K562 (cell line): ENCODE measurements around the gene ARL14. TPM values are rescaled to one million over a fixed set of nuclear protein-coding genes. Genes with fewer than 3 reads are reported as not detected.

Experiments used
- ATAC-seq: fragments of 200-7000 bp; cut with Tn5 transposase; 3 replicates; pipeline ENCODE4 v1.9.1; 2020; ENCODE audit warnings: moderate library complexity
- BruUV-seq: library from RNA; stranded (reverse); fragments of 400-500 nt; replicated peaks from 2 replicates; lab custom pipeline; 2021; lab: Mats Ljungman, UMichigan
- CTCF ChIA-PET: fragments of 300-600 bp; formaldehyde crosslinking; extraction: SDS; loops from one replicate; lab custom pipeline; 2021; ENCODE audit warnings: low intra/inter-chr PET ratio; lab: Yijun Ruan, JAX
- POLR2A ChIA-PET: fragments of 300-600, 350-650 bp; sonication (Branson Sonifier 250); formaldehyde crosslinking; extraction: SDS; loops from one replicate; lab custom pipeline; 2021; ENCODE audit warnings: antibody characterized with exemption, inconsistent platforms; lab: Yijun Ruan, JAX
- DNase-seq, 4 experiments: peaks; one replicate each; pipeline versions ENCODE4 v3.0.0 to v3.0.0-alpha.2; 2011 to 2018; ENCODE audit warnings: low spot score in 3 of 4, mixed read lengths in 3 of 4; ENCODE audit errors: extremely low read depth in 1 of 4
- FAIRE-seq: peaks from 2 replicates; lab custom pipeline; 2011; peaks lifted over from hg19 to GRCh38; lab: Jason Lieb, UNC
- H2AFZ ChIP-seq: 2 replicates; pipeline ENCODE4 v1.6.0; 2011; ENCODE audit warnings: low read depth, low read length, control low read depth, inconsistent platforms
- H3K27ac ChIP-seq: fragments of 200-600 bp; 3 replicates; pipeline ENCODE4 v1.8.0; 2011; ENCODE audit warnings: low read depth, mild to moderate bottlenecking, control low read depth, inconsistent platforms, low read length, moderate library complexity, mixed read lengths; ENCODE audit errors: extremely low read depth
- H3K27me3 ChIP-seq, 2 experiments: fragments of 300-600 bp in 1 of 2; 2 replicates in 1 of 2; 3 replicates in 1 of 2; pipeline versions ENCODE4 v1.6.0 to v1.8.0; 2011; ENCODE audit warnings: inconsistent platforms in 2 of 2, low read length in 2 of 2, mild to moderate bottlenecking in 1 of 2, mixed read lengths in 1 of 2, moderate library complexity in 1 of 2; ENCODE audit not compliant: control insufficient read depth in 2 of 2, insufficient read depth in 2 of 2
- H3K36me3 ChIP-seq: fragments of 300-600 bp; 3 replicates; pipeline ENCODE4 v1.8.0; 2011; ENCODE audit warnings: mild to moderate bottlenecking, low read length, inconsistent platforms; ENCODE audit not compliant: control insufficient read depth, insufficient read depth
- H3K4me1 ChIP-seq, 2 experiments: fragments of 200-600 bp in 1 of 2; replicated peaks in 1 of 2; 2 replicates in 1 of 2; 3 replicates in 1 of 2; pipeline versions ENCODE4 v1.5.1 to v1.8.0; 2011; ENCODE audit warnings: inconsistent platforms in 2 of 2, low read length in 2 of 2, mild to moderate bottlenecking in 1 of 2, mixed read lengths in 1 of 2, moderate library complexity in 1 of 2; ENCODE audit not compliant: control insufficient read depth in 2 of 2, insufficient read depth in 2 of 2
- H3K4me2 ChIP-seq: 2 replicates; pipeline ENCODE4 v1.6.1; 2011; ENCODE audit warnings: low read length, control low read depth, inconsistent platforms, mixed read lengths; ENCODE audit not compliant: insufficient read depth
- H3K4me3 ChIP-seq: fragments of 200-600 bp; sonication (generic), shearing (Covaris generic); 2 replicates; pipeline ENCODE4 v1.5.1; 2016; ENCODE audit warnings: control low read depth, inconsistent platforms
- H3K79me2 ChIP-seq: fragments of 200-600 bp; 3 replicates; pipeline ENCODE4 v1.8.0; 2011; ENCODE audit warnings: low read length, inconsistent platforms; ENCODE audit not compliant: control insufficient read depth, insufficient read depth
- H3K9ac ChIP-seq, 2 experiments: 2 replicates each; pipeline versions ENCODE4 v1.6.0 to v1.6.1; 2011; ENCODE audit warnings: low read depth in 2 of 2, low read length in 2 of 2, control low read depth in 1 of 2, inconsistent platforms in 1 of 2, mild to moderate bottlenecking in 1 of 2, mixed read lengths in 1 of 2; ENCODE audit not compliant: insufficient read depth in 1 of 2
- H3K9me1 ChIP-seq: one replicate; pipeline ENCODE4 v1.6.0; 2011; ENCODE audit warnings: inconsistent platforms, mild to moderate bottlenecking, low read length, moderate library complexity; ENCODE audit not compliant: control insufficient read depth, insufficient read depth
- H3K9me3 ChIP-seq: replicated peaks from 2 replicates; pipeline ENCODE4 v1.5.1; 2011; ENCODE audit warnings: low read depth, low read length, inconsistent platforms; ENCODE audit not compliant: control insufficient read depth, insufficient read depth
- H4K20me1 ChIP-seq: replicated peaks from 2 replicates; pipeline ENCODE4 v1.6.1; 2011; ENCODE audit warnings: low read length, inconsistent platforms, mixed read lengths; ENCODE audit not compliant: control insufficient read depth, insufficient read depth
- GABPA ChIP-seq: fragments of 200-800 bp; sonication (Bioruptor generic); conservative IDR thresholded peaks from 2 replicates; pipeline ENCODE4 v1.6.1; 2016; ENCODE audit warnings: low read depth, missing genetic modification characterization, missing compliant biosample characterization
- GTF2E2 ChIP-seq: fragments of 200-800 bp; sonication (Bioruptor generic); IDR thresholded peaks from 2 replicates; pipeline ENCODE4 v1.6.1; 2016; ENCODE audit warnings: missing genetic modification characterization, missing compliant biosample characterization
- in situ Hi-C: fragments of 300-500 bp; cut with MboI; formaldehyde crosslinking; loops from 4 replicates; pipeline ENCODE4 v1.15.0; 2018; ENCODE audit warnings: inconsistent platforms, mixed read lengths
- intact Hi-C: fragments of 100-400 bp; cut with micrococcal nuclease; formaldehyde crosslinking; loops from 2 replicates; pipeline ENCODE4 v1.14.2; 2022
- polyA plus RNA-seq, 8 experiments: library from polyadenylated mRNA; depleted of rRNA in 4 of 8; stranded (reverse) in 5 of 8; unstranded in 3 of 8; fragments of >200 nt; fragmentation: Nextera tagmentation in 2 of 8; fragmentation: Illumina TruSeq in 1 of 8; extraction: Ambion mirVana in 2 of 8; extraction: Trizol in 1 of 8; gene quantifications; 2 replicates each; pipeline versions ENCODE4 v1.2.1 to v1.2.3, GENCODE V29; 2011 to 2014; ENCODE audit warnings: inconsistent platforms in 1 of 8, missing spikeins in 1 of 8
- total RNA-seq, 7 experiments: library from RNA; depleted of rRNA in 6 of 7; stranded (reverse); fragments of >200 nt in 6 of 7; fragmentation: Illumina TruSeq in 2 of 7; extraction: Trizol in 2 of 7; gene quantifications; 2 replicates each; pipeline versions ENCODE4 v1.2.1 to v1.2.3, GENCODE V29; 2011 to 2021; ENCODE audit warnings: low replicate concordance in 1 of 7
- TF ChIP-seq, protein P1 (sequence below), 2 experiments: fragments of 450-650 bp in 1 of 2; sonication (generic) in 1 of 2; formaldehyde crosslinking in 1 of 2; IDR thresholded peaks in 1 of 2; conservative IDR thresholded peaks in 1 of 2; 2 replicates each; pipeline versions ENCODE4 v1.6.1 to v1.8.1; 2016 to 2023; ENCODE audit warnings: mild to moderate bottlenecking in 2 of 2, moderate library complexity in 2 of 2, inconsistent platforms in 1 of 2, missing genetic modification reagents in 1 of 2
- TF ChIP-seq, protein P2 (sequence below): fragments of 450-650 bp; IDR thresholded peaks from 2 replicates; pipeline ENCODE4 v1.6.1; 2016; ENCODE audit warnings: antibody characterized with exemption

The ARL14 gene
- total and polyA plus RNA-seq, 9 of the 15 experiments (the other 6 are each of a cell fraction or from before 2014, with no cell fraction given) = not detected

DNA sequence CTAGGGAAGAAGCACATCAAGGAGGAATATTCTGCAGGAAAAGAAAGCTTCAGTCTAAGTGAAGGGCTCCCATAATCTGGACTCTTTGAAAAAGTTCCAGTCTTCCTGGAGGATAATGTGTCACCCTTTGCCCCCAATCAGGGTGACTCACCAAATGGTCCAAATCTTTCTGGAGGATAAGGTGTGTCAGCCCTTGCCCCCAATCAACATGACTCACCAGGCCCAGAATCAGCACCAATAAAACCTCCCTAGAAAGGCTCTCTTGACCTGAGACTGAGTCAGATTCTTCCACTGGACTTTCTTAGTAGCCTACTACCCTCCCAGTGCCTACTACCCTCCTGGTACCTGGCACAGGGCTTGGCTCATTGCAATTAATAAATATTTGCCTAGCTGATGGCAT lies 9.5 kb upstream of the ARL14 start:
- H3K4me2 ChIP-seq = no peak overlapping the region
- ATAC-seq (no peak), FAIRE-seq (no peak), DNase-seq (no peak)
- no peaks in the 10 kb centered on the region for H3K9me3 ChIP-seq
- H3K9me1 ChIP-seq = no peaks in the 10 kb centered on the region
- POLR2A ChIA-PET = interaction anchor here (0.6 kb wide), 1 partner anchor 1085 kb away, joined by 3 read pairs; no protein-coding TSS in a partner anchor
- intact Hi-C loops (no loop called here), in situ Hi-C loops (no loop called here)
- no peaks in the 10 kb centered on the region for H3K36me3 ChIP-seq
- H3K79me2 ChIP-seq = no peaks in the 10 kb centered on the region
- H3K27me3 ChIP-seq = no peaks in the 10 kb centered on the region; a peak in 2 of 5 replicates
- no peaks in the 10 kb centered on the region for H3K4me1 ChIP-seq
- no peak overlapping the region for H2AFZ ChIP-seq
- no peak overlapping the region for H3K27ac ChIP-seq
- H3K9ac ChIP-seq = no peak overlapping the region
- no peaks in the 10 kb centered on the region for H4K20me1 ChIP-seq
- CTCF ChIA-PET = no interaction called here
- TF ChIP-seq, protein P1, sequence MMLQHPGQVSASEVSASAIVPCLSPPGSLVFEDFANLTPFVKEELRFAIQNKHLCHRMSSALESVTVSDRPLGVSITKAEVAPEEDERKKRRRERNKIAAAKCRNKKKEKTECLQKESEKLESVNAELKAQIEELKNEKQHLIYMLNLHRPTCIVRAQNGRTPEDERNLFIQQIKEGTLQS (IDR thresholded peaks at IDR 0.05) = 0 out of 2 replicates have a peak, but pooled peaks have one; percentile 16
- TF ChIP-seq, protein P1 (CRISPR knock-in tag; conservative IDR thresholded peaks at IDR 0.05) = no peak
- TF ChIP-seq, protein P2, sequence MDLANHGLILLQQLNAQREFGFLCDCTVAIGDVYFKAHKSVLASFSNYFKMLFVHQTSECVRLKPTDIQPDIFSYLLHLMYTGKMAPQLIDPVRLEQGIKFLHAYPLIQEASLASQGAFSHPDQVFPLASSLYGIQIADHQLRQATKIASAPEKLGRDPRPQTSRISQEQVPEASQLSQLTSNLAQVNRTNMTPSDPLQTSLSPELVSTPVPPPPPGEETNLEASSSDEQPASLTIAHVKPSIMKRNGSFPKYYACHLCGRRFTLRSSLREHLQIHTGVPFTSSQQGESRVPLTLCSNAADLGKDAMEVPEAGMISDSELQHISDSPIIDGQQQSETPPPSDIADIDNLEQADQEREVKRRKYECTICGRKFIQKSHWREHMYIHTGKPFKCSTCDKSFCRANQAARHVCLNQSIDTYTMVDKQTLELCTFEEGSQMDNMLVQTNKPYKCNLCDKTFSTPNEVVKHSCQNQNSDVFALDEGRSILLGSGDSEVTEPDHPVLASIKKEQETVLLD = no peak
- TF ChIP-seq GABPA (tag) (no peak), GTF2E2 (tag) (no peak)
- no TSS peak for BruUV-seq
- H3K4me3 ChIP-seq = no peak overlapping the region
